Measurements from ENCODE around the gene CCL8. TPM values are rescaled to one million over a fixed set of nuclear protein-coding genes. Genes with fewer than 3 reads are reported as not detected.

CCL8 gene
- 1.9 TPM for total RNA-seq
- long read RNA-seq, partial matches to known transcripts, result 0 of 2 reads
- long read RNA-seq, other reads (novel, unspliced or antisense), result 0 of 2 reads

GRCh38 chr17:34319039-34319483 is at the start of gene CCL8:
Gene CCL8 (plus strand): TSS chr17:34319435. CDS start chr17:34319502, 67 bp downstream.
- DNase-seq (ENCODE audit: low spot score), result no peak
- intact Hi-C loops (cut with DNase I), result no loop called here

DNA sequence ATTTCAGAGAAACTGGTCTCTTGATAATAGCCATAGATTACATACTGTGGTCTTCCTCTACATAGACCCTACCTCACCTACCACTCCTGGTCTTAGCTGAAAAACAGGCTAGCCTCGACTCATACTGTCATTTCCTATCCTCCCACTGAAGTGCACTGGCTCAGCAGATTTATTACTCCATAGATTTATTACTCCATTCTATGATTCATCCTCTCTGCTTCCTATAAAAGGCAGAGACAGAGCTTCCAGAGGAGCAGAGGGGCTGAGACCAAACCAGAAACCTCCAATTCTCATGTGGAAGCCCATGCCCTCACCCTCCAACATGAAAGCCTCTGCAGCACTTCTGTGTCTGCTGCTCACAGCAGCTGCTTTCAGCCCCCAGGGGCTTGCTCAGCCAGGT is 49.3 kb upstream of the CCL8 start, which contains the start of gene CCL7:
Gene CCL7 (plus strand): TSS at position 253 of the 400 bp plus-strand sequence. CDS start 70 bp downstream, at position 323.
- no peak for DNase-seq (ENCODE audit: low spot score)
- intact Hi-C loops (cut with DNase I), result no loop called here

GRCh38 chr17:34275881-34276280 is 43.4 kb upstream of the CCL8 start:
- intact Hi-C loops (cut with DNase I), result no loop called here
- DNase-seq (ENCODE audit: low spot score), result no peak

- intact Hi-C loops (cut with DNase I), result no loop called here
- DNase-seq (ENCODE audit: low spot score), result no peak
Observed at GRCh38 chr17:34276826-34277225, 42.4 kb upstream of the CCL8 start.

DNA sequence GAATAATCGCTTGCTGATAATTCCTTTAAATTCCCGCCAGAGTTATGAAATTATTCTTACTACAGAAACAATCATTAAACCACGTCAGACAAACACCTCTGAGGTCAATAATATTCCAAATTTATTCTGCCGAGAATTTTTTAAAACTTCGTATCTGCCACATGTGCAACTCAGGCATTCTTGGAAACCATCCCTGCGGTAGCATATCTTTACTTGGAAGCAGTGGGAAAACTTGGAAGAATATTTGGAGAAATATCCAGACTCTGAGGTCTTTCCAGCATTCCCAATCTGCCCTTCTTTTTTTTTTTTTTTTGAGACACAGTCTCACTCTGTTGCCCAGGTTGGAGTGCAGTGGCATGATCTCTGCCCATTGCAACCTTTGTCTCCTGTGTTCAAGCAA is 35.7 kb upstream of the CCL8 start:
- intact Hi-C loops (cut with DNase I), result no loop called here
- DNase-seq (ENCODE audit: low spot score), result no peak

- intact Hi-C loops (cut with DNase I), result loop anchor here (1.0 kb wide), 1 partner anchor 31 kb away; no protein-coding TSS in a partner anchor
- DNase-seq (ENCODE audit: low spot score), result no peak
Observed at GRCh38 chr17:34285286-34285792, 33.9 kb upstream of the CCL8 start, which contains the start of gene CCL11. Gene CCL11 (plus strand): TSS chr17:34285742. CDS start chr17:34285809, 67 bp downstream.

DNA sequence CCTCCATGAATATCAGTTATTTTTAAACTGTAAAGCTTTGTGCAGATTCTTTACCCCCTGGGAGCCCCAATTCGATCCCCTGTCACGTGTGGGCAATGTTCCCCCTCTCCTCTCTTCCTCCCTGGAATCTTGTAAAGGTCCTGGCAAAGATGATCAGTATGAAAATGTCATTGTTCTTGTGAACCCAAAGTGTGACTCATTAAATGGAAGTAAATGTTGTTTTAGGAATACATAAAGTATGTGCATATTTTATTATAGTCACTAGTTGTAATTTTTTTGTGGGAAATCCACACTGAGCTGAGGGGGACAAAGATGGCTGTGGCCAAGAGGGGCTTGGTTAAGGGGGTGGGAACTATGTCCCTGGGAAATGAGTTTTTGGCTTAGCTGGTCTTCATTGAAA is 31.4 kb upstream of the CCL8 start:
- no peak for DNase-seq (ENCODE audit: low spot score)
- intact Hi-C loops (cut with DNase I), result no loop called here

GRCh38 chr17:34290586-34290985 is 28.6 kb upstream of the CCL8 start:
- intact Hi-C loops (cut with DNase I), result no loop called here
- no peak for DNase-seq (ENCODE audit: low spot score)

DNA sequence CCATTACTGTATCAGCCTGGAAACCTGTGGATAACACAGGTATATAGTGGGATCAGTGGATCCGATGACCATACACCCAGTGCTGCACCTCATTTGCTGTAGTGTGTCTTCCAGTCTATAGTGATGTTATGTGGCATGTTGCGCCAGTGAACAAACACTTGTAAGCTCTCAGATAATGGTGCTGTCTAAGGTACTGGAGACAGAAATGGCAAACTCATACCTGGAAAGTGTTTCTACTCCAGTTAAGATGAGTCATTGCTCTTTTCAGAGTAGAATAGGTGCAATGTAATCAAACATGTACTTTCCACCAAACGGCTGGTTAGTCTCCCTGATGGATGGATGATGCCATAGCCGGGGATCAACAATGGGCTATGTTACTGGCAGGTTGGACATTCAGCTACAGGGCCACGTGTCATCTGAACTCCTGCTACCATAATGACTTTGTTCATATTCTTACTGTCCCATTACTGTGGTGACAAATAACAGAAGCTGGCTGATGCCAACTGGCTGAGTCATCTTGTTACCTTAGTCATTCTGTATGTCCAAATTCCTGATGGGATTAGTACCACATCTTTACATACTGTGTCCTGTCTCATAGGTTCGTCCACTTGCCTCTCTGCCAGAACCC is 27.4 kb upstream of the CCL8 start:
- intact Hi-C loops (cut with DNase I), result no loop called here
- DNase-seq (ENCODE audit: low spot score), result no peak

GRCh38 chr17:34299027-34299426 is 20.2 kb upstream of the CCL8 start:
- DNase-seq (ENCODE audit: low spot score), result no peak

DNA sequence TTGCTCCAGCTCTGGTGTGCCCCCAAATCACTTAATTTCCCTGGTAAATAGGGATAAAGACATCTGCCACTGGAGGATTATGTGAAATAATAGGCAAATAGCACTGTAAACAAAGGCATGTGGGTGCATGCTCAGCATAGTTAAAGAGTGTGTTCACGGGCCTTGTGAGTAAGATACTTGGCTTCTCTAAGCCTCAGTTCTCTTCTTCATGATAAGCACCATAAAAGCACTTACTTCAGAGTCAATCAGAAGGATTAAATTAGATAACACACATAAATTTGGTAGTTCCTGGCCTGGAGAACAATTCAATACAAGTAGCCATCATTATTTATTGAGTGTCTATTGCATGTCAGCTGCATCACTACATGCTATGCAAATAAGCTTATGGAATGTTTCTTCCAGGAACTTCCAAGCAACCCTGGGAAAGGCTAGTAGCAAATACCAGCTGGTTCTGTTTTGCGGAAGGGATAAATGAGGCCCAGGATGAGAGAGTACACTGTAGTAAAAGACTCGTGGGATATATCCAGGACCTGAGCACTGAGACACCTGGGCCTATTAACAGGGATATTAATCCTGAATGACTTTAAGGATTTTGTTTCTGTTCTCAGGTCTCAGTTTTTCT is 19.2 kb upstream of the CCL8 start:
- DNase-seq (ENCODE audit: low spot score), result no peak
- intact Hi-C loops (cut with DNase I), result no loop called here

More at GRCh38 chr17:34299027-34299426, 20.2 kb upstream of the CCL8 start:
- intact Hi-C loops (cut with DNase I), result no loop called here

DNA sequence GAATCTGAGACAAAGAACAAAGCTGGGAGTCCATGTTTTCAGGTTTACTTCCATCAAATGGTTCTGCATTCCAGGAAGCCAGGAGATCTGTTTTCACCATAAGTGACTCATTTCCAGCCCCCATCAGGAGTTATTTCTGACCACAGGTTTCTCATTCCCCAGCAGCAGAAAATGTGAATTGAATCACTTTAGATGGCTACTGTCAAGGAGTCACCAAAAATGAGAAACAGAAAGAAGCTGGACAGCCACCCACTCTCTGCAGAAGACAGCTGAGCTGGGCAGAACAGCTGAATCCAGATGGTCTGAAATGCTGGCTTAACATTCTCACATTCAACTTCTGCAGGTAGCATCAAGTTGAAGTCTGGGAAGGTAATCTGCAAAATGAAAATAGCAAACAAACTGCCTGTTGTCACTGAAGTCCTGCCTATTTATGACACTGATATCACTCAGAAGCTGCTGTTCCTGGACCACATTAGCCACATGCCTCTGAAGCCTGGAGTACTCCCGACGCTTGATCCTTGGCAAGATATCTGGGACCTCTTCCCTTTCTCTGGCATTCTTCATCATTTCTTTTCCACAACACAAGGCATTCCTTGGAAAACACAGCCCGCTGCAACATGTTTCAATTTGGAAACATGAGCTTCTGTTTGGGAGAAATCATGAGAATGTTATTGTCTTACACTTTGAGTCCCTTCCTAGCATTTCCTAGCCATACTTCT is 18.4 kb upstream of the CCL8 start:
- DNase-seq (ENCODE audit: low spot score), result no peak
- intact Hi-C loops (cut with DNase I), result no loop called here

DNA sequence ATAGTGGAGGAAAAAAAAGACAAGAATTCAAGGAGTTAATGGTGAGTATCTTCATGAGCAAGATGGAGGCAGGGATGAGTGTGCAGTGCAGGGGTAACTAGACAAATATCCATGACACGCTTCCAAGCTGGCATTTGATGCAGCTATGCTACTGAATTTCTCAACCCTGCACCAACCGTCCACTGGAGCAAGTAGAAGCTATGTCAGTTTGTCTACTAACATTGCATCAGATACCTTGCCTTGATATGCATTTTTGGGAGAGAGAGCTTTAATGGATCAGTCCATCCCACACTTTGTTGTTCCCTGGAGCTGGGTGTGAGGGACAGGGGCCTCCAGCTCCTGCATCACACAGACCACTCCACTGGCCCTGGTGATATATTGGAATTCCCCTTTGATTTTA is 17.2 kb upstream of the CCL8 start:
- intact Hi-C loops (cut with DNase I), result no loop called here
- no peak for DNase-seq (ENCODE audit: low spot score)

DNA sequence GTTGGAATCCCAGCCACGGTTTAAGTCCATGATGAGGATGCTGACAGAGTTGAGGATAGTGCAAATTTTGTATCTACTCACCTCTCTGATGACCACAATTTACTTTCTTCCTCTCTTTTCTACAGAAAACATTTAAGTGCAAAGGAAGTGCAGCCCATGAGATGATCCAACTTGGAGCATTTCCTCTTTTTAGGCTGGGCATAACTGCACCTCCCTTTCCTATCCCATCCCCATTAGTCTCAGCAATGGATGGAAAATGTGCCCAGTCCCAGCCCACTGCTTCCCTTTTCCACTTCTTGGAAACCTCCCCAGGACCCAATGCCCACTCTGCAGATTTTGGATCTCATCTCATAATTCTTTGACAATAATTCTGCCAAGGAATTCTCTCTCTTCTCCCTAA is 16.6 kb upstream of the CCL8 start:
- DNase-seq (ENCODE audit: low spot score), result no peak
- intact Hi-C loops (cut with DNase I), result no loop called here

DNA sequence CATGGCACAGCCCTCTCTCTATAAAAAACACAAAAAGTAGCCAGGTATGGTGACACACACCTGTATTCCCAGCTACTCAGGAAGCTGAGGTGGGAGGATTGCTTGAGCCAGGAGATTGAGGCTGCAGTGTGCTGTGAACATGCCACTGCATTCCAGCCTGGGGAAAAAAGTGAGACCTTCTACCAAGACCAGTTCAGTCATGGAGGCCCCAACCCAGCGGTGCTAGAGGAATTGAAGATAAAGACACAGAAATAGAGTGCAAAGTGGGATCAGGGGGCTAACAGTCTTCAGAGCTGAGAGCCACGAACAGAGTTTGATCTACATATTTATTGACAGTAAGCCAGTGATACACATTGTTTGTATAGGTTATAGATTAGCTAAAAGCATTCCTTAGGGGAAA is 15.6 kb upstream of the CCL8 start:
- DNase-seq (ENCODE audit: low spot score), result no peak
- intact Hi-C loops (cut with DNase I), result no loop called here

- intact Hi-C loops (cut with DNase I), result loop anchor here (5.0 kb wide), 1 partner anchor 53 kb away; no protein-coding TSS in a partner anchor
- no peak for DNase-seq (ENCODE audit: low spot score)
Observed at GRCh38 chr17:34305061-34305460, 14.2 kb upstream of the CCL8 start.

- no peak for DNase-seq (ENCODE audit: low spot score)
- intact Hi-C loops (cut with DNase I), result loop anchor here (1.0 to 5.0 kb wide), 3 partner anchors 53 to 105 kb away; no protein-coding TSS in a partner anchor
Observed at GRCh38 chr17:34305606-34306005, 13.6 kb upstream of the CCL8 start.

DNA sequence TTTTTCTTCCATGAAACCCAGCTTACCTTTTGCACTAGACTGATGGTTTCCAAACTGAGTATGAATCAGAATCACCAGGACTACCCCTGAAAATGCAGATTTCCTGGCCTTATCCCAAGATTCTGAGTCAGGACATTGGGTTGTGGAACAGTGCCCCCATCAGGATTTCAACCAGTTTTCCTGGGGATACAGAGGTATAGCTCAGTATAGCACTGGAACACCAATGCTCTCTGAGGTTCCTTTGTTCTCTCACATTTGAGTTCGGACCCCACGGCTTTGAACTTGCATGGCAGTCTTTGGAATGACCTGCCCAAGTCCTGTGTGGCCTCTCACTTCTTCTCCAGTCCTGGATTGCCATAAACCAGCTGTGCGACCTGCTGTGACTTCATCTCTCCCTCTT is 12.8 kb upstream of the CCL8 start:
- intact Hi-C loops (cut with DNase I), result loop anchor here (1.0 to 5.0 kb wide), 3 partner anchors 54 to 106 kb away; no protein-coding TSS in a partner anchor
- no peak for DNase-seq (ENCODE audit: low spot score)

GRCh38 chr17:34307110-34307509 is 12.1 kb upstream of the CCL8 start:
- no peak for DNase-seq (ENCODE audit: low spot score)
- intact Hi-C loops (cut with DNase I), result loop anchor here (2.0 to 5.0 kb wide), 2 partner anchors 54 to 55 kb away; no protein-coding TSS in a partner anchor

DNA sequence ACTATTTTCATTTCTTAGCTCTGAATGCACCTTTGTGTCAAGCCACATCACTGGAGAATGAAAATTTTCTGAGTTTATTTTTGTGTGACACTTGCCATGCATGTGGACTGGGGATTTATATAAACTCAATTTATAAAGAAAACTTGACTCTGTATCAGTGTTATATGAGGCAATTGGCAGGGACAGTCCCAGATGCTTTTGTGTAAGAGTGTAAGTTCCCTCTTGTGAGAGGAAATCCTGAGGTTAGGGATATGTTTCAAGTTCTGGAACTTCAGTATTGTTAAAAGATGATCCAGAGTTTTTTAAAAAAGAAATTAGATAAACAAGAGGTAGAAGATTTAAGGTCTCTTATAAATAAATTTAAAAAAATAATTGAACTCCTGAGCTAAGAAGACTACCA is 10.9 kb upstream of the CCL8 start:
- no peak for DNase-seq (ENCODE audit: low spot score)
- intact Hi-C loops (cut with DNase I), result loop anchor here (5.0 kb wide), 1 partner anchor 56 kb away; no protein-coding TSS in a partner anchor
